ENCODE data around the gene MED9. TPM values are rescaled to one million over a fixed set of nuclear protein-coding genes. Genes with fewer than 3 reads are reported as not detected.
"Not testable (repeated sequence)": the region's sequence is repeated elsewhere in the genome, so short reads cannot be mapped to it uniquely, and the experiment has no call there.

MED9 gene
- total RNA-seq, 3 donors from 2014 or later = 17.9 to 23.1 (median 20.3) TPM

- no peak overlapping the region for H3K4me3 ChIP-seq
- intact Hi-C loops (cut with DNase I, micrococcal nuclease) = no loop called here
- ATAC-seq (no peak), DNase-seq (no peak)
- H3K9me3 ChIP-seq = no peaks in the 10 kb centered on the region
- H3K36me3 ChIP-seq (ENCODE audit: low read depth) = no peaks in the 10 kb centered on the region
- no peak for TF ChIP-seq CTCF (IDR thresholded peaks at IDR 0.05)
- H3K4me1 ChIP-seq (ENCODE audit: low read depth) = no peaks in the 10 kb centered on the region
These were observed 29.5 kb upstream of the MED9 start for GRCh38 chr17:17447264-17447663.

- no peak overlapping the region for H3K4me3 ChIP-seq
- ATAC-seq = no peak
These were observed 28.7 kb upstream of the MED9 start for GRCh38 chr17:17448076-17448475.

DNA sequence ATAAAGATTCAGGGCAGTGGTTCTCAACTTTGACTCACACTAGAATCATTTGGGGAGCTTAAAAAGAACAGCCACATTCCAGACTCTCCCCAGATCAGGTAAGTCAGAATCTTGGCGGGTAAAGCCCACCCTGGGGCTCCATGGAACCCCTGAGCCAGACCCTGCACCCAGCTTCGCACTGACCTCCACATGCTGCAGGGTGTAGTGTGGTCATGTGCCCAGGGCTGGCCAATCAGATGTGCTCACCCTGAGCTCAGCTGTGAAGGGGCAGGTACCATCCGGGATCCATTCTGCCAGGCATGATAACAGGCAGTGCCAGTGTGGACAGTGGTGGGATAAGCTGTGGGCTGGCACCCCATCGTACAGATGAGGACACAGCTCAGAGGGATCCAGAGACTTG, 28.1 kb upstream of the MED9 start:
- no peak for TF ChIP-seq CTCF (IDR thresholded peaks at IDR 0.05)
- intact Hi-C loops (cut with DNase I, micrococcal nuclease) = no loop called here
- DNase-seq = no peak
- Histone ChIP-seq H3K4me1 (ENCODE audit: low read depth) (no peaks in the 10 kb centered on the region), H3K4me3 (no peak overlapping the region), H3K36me3 (ENCODE audit: low read depth) (no peaks in the 10 kb centered on the region), H3K9me3 (no peaks in the 10 kb centered on the region)
- ATAC-seq = no peak

More at GRCh38 chr17:17448076-17448475, 28.7 kb upstream of the MED9 start:
- no peaks in the 10 kb centered on the region for H3K4me1 ChIP-seq (ENCODE audit: low read depth)
- no peaks in the 10 kb centered on the region for H3K9me3 ChIP-seq
- no peak for TF ChIP-seq CTCF (IDR thresholded peaks at IDR 0.05)
- no peaks in the 10 kb centered on the region for H3K36me3 ChIP-seq (ENCODE audit: low read depth)
- DNase-seq = no peak
- intact Hi-C loops (cut with DNase I, micrococcal nuclease) = no loop called here

DNA sequence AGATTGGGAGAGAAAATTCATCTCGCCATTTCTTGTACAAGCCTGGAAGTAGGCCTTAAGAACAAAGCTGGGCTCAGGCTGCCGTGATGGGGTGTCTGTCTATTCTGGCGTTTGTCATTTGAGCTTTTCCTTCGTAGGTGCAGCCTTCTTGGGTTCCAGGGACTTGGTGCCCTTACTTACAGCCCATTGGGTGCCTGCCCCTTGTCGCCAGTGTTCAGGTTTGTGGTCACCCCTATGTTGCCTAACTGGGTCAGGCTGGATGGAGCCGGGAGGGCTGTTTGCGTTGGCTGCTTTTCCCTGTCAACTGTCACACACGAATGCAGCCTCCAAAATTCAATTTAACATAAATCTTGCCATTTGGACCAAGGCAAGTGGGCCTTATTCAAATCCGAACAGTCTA, 23.7 kb upstream of the MED9 start:
- no peak overlapping the region for H3K4me3 ChIP-seq
- TF ChIP-seq CTCF (IDR thresholded peaks at IDR 0.05) = no peak
- ATAC-seq (no peak), DNase-seq (no peak)
- intact Hi-C loops (cut with DNase I, micrococcal nuclease) = no loop called here
- H3K4me1 ChIP-seq (ENCODE audit: low read depth) = no peaks in the 10 kb centered on the region
- H3K9me3 ChIP-seq = no peaks in the 10 kb centered on the region
- no peaks in the 10 kb centered on the region for H3K36me3 ChIP-seq (ENCODE audit: low read depth)

DNA sequence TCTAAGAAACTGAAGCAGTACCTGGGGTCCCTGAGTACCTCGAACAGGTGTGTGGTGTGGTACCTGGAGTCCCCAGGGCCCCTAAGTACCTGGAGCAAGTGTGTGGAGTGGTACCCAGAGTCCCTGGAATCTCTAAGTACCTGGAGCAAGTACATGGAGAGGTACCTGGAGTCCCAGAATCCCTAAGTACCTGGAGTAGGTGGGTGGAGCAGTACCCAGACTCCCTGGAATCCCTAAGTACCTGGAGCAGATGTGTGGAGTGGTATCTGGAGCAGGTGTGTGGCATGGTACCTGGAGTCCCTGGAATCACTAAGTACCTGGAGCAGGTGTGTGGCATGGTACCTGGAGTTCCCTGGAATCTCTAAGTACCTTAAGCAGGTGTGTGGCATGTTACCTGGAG, 22.5 kb upstream of the MED9 start:
- no peaks in the 10 kb centered on the region for H3K9me3 ChIP-seq
- intact Hi-C loops (cut with DNase I, micrococcal nuclease) = no loop called here
- ATAC-seq = no peak
- no peaks in the 10 kb centered on the region for H3K36me3 ChIP-seq (ENCODE audit: low read depth)
- no peak for DNase-seq
- no peak for TF ChIP-seq CTCF (IDR thresholded peaks at IDR 0.05)
- no peak overlapping the region for H3K4me3 ChIP-seq
- H3K4me1 ChIP-seq (ENCODE audit: low read depth) = no peaks in the 10 kb centered on the region

- H3K9me3 ChIP-seq; H3K36me3 ChIP-seq (ENCODE audit: low read depth); DNase-seq; intact Hi-C loops (cut with DNase I, micrococcal nuclease); H3K4me3 ChIP-seq; H3K4me1 ChIP-seq (ENCODE audit: low read depth); ATAC-seq: not testable (repeated sequence)
These were observed 22.1 kb upstream of the MED9 start for GRCh38 chr17:17454700-17455099.
